GM23338 (cell line): ENCODE measurements around the gene CPT2.

ENCODE experiments used
- CTCF ChIP-seq, 2 experiments: fragments of 200-600 bp in 1 of 2; sonication (generic) in 1 of 2; conservative IDR thresholded peaks; 2 replicates each; pipeline versions ENCODE4 v1.5.1 to v1.6.1; 2016 to 2017; ENCODE audit warnings: antibody characterized with exemption in 2 of 2, low read depth in 2 of 2, mild to moderate bottlenecking in 2 of 2, moderate library complexity in 1 of 2
- JUNB ChIP-seq: IDR thresholded peaks from one replicate; pipeline ENCODE4 v1.6.1; 2016; ENCODE audit warnings: antibody characterized with exemption; ENCODE audit not compliant: unreplicated experiment
- NANOG ChIP-seq: IDR thresholded peaks from 2 replicates; pipeline ENCODE4 v1.6.1; 2016; ENCODE audit warnings: antibody characterized with exemption, borderline replicate concordance

DNA sequence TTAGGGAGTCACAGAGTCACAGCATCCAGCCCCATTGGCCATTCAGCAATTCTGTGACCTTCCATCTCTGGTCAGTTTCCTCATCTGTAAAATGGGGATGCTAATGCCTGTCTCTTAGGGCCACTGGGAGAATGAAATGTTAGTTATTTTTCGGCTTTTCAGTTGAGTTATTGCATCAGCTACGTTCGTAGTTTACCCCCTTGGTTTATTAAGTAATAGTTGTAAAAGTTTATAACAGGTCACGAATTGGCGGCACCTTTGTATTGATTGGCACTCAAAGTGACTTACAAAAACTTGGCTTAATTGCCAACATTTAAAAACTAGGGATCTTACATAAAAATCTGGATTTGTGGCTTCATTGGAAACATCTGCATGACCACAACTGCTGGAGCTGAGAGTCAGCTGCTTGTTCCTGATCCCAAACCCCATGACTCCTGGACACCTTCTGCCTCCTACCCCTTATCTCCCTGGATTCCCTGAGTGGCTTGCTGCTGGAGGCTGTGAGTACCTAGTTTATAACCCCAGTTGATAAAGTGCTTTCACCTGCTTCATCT, 31.1 kb upstream of the CPT2 start:
- TF ChIP-seq CTCF (conservative IDR thresholded peaks at IDR 0.05; ENCODE audit: low read depth in 2 of 2) (no peak), NANOG (no peak), JUNB (no peak)
